Ishikawa (cell line): ENCODE data around the gene TPX2.

Experiments used
- CEBPB ChIP-seq: IDR thresholded peaks from 2 replicates; pipeline ENCODE4 v1.6.1; 2012
- CREB1 ChIP-seq: IDR thresholded peaks from 2 replicates; pipeline ENCODE4 v1.6.1; 2012; ENCODE audit warnings: low read depth
- EP300 ChIP-seq: IDR thresholded peaks from 2 replicates; pipeline ENCODE4 v1.6.1; 2012; ENCODE audit warnings: borderline replicate concordance
- MAX ChIP-seq: IDR thresholded peaks from 2 replicates; pipeline ENCODE4 v1.6.1; 2012
- RAD21 ChIP-seq: IDR thresholded peaks from 2 replicates; pipeline ENCODE4 v1.6.1; 2012; ENCODE audit warnings: low read depth
- TAF1 ChIP-seq: IDR thresholded peaks from 2 replicates; pipeline ENCODE4 v1.6.1; 2012; ENCODE audit warnings: low read depth, mild to moderate bottlenecking
- USF1 ChIP-seq: IDR thresholded peaks from 2 replicates; pipeline ENCODE4 v1.6.1; 2012
- YY1 ChIP-seq: IDR thresholded peaks from 2 replicates; pipeline ENCODE4 v1.6.1; 2012; ENCODE audit warnings: low read depth
- ZBTB7A ChIP-seq: IDR thresholded peaks from 2 replicates; pipeline ENCODE4 v1.6.1; 2012; ENCODE audit warnings: low read depth
- TF ChIP-seq, protein P1 (sequence below): IDR thresholded peaks from 2 replicates; pipeline ENCODE4 v1.6.1; 2012; ENCODE audit warnings: low read depth, mild to moderate bottlenecking

DNA sequence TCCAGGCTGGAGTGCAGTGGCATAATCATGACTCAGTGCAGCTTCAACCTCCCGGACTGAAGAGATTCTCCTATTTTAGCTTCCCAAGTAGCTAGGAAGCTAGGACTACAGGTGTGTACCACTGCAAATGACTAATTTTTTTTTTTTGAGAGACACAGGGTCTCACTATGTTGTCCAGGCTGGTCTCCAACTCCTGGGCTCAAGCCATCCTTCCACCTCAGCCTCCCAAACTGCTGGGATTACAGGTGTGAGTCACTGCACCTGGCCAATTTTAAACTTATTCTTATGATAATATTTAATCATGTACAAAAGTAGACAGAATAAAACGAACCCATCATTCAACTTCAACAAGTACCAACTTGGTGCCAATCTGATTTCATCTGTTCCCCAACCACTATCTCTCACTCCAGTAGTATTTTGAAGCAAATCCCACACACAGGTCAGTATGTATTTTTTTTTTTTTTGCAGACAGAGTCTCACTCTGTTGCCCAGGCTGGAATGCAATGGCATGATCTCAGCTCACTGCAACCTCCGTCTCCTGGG, 48.9 kb upstream of the TPX2 start:
- TF ChIP-seq ZBTB7A (no peak), RAD21 (no peak), MAX (no peak), YY1 (no peak), CREB1 (no peak), USF1 (no peak), CEBPB (no peak), TAF1 (no peak), EP300 (no peak)
- TF ChIP-seq, protein P1, sequence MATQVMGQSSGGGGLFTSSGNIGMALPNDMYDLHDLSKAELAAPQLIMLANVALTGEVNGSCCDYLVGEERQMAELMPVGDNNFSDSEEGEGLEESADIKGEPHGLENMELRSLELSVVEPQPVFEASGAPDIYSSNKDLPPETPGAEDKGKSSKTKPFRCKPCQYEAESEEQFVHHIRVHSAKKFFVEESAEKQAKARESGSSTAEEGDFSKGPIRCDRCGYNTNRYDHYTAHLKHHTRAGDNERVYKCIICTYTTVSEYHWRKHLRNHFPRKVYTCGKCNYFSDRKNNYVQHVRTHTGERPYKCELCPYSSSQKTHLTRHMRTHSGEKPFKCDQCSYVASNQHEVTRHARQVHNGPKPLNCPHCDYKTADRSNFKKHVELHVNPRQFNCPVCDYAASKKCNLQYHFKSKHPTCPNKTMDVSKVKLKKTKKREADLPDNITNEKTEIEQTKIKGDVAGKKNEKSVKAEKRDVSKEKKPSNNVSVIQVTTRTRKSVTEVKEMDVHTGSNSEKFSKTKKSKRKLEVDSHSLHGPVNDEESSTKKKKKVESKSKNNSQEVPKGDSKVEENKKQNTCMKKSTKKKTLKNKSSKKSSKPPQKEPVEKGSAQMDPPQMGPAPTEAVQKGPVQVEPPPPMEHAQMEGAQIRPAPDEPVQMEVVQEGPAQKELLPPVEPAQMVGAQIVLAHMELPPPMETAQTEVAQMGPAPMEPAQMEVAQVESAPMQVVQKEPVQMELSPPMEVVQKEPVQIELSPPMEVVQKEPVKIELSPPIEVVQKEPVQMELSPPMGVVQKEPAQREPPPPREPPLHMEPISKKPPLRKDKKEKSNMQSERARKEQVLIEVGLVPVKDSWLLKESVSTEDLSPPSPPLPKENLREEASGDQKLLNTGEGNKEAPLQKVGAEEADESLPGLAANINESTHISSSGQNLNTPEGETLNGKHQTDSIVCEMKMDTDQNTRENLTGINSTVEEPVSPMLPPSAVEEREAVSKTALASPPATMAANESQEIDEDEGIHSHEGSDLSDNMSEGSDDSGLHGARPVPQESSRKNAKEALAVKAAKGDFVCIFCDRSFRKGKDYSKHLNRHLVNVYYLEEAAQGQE = no peak
